ENCODE results near the gene OTP. TPM values are rescaled to one million over a fixed set of nuclear protein-coding genes. Genes with fewer than 3 reads are reported as not detected.
"Not testable (repeated sequence)": the region's sequence is repeated elsewhere in the genome, so short reads cannot be mapped to it uniquely, and the experiment has no call there.

The OTP gene
- total RNA-seq, 1 experiment from 2014 or later = not detected

DNA sequence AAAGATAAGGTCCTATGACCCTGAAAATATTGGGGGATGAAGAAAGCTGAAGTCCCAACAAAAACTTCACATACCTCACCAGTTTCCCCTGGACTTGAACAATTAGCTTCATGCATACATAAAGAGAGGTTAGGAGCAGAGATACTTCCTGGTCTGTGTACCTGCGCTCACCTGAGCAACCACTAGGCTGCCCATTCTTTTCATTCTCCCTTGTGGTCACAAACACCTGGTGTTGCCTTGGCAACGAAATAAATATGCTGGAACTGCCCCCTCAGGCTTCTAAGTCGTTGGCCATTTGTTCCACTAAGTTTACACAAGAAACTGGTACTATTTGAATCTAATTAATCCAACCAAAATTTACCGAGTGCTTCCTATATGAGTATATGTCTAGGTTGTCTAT is 18.1 kb downstream of the OTP start:
- no peaks in the 10 kb centered on the region for H4K20me1 ChIP-seq (ENCODE audit: low read length)
- TF ChIP-seq, protein P1, sequence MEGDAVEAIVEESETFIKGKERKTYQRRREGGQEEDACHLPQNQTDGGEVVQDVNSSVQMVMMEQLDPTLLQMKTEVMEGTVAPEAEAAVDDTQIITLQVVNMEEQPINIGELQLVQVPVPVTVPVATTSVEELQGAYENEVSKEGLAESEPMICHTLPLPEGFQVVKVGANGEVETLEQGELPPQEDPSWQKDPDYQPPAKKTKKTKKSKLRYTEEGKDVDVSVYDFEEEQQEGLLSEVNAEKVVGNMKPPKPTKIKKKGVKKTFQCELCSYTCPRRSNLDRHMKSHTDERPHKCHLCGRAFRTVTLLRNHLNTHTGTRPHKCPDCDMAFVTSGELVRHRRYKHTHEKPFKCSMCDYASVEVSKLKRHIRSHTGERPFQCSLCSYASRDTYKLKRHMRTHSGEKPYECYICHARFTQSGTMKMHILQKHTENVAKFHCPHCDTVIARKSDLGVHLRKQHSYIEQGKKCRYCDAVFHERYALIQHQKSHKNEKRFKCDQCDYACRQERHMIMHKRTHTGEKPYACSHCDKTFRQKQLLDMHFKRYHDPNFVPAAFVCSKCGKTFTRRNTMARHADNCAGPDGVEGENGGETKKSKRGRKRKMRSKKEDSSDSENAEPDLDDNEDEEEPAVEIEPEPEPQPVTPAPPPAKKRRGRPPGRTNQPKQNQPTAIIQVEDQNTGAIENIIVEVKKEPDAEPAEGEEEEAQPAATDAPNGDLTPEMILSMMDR (conservative IDR thresholded peaks at IDR 0.05; ENCODE audit: low read depth, low read length) = peak; percentile 45
- no peak for TF ChIP-seq EZH2phosphoT487 (IDR thresholded peaks at IDR 0.05; ENCODE audit: borderline replicate concordance, low read length)
- no peak for TF ChIP-seq EZH2 (IDR thresholded peaks at IDR 0.05; ENCODE audit: low read length, unreplicated experiment)
- ChIA-PET POLR2A (ENCODE audit: unreplicated experiment) (no interaction called here), CTCF (no interaction called here)
- no peaks in the 10 kb centered on the region for H3F3A ChIP-seq (ENCODE audit: low read length, unreplicated experiment)
- no peaks in the 10 kb centered on the region for H3K36me3 ChIP-seq (ENCODE audit: low read depth, low read length)
- H3K9ac ChIP-seq (ENCODE audit: low read length) = no peak overlapping the region
- H3K9me2 ChIP-seq (replicated peaks; ENCODE audit: low read length) = no peaks in the 10 kb centered on the region
- BruUV-seq (replicated peaks) = no TSS peak
- H3K27ac ChIP-seq (ENCODE audit: low read length) = no peak overlapping the region
- H3K4me3 ChIP-seq (ENCODE audit: low read length) = no peak overlapping the region
- H3K4me2 ChIP-seq (ENCODE audit: low read length) = no peak overlapping the region
- DNase-seq (peak; percentile 57), ATAC-seq (peak; percentile 51; the same call in 1 of the 2 replicates)
- H3K9me3 ChIP-seq (ENCODE audit: low read length) = no peaks in the 10 kb centered on the region
- intact Hi-C loops (cut with micrococcal nuclease) = no loop called here
- 0 out of 2 replicates have a peak, but pooled peaks cover 2% of the 10 kb centered on the region for H3K4me1 ChIP-seq (ENCODE audit: insufficient read depth, low read length)
- H2AFZ ChIP-seq (ENCODE audit: low read length) = no peak overlapping the region
- peaks cover 18% of the 10 kb centered on the region for H3K27me3 ChIP-seq (ENCODE audit: low read length)
- no peaks in the 10 kb centered on the region for H3K79me2 ChIP-seq (ENCODE audit: low read length)

DNA sequence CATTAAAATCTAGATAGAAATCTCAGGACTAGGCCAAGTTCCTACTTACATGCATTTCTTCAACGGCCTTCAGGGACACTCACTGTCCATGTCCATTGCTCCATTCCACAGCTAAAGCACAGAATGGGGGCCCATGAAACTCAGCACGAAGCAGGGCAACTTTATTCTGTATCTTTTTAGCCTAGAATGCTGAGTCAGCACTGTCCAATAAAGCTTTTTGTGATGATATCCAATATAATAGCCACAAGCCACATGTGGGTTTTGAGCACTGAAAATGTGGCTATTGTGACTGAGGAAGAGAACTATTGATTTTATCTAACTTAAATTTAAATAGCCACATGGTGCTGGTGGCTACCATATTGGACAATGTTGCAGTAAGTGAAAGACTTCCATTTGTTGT is 21.6 kb downstream of the OTP start:
- POLR2A ChIA-PET (ENCODE audit: unreplicated experiment) = no interaction called here
- H3F3A ChIP-seq (ENCODE audit: low read length, unreplicated experiment) = no peaks in the 10 kb centered on the region
- no peaks in the 10 kb centered on the region for H4K20me1 ChIP-seq (ENCODE audit: low read length)
- H3K9me3 ChIP-seq (ENCODE audit: low read length) = no peaks in the 10 kb centered on the region
- no peaks in the 10 kb centered on the region for H3K9me2 ChIP-seq (replicated peaks; ENCODE audit: low read length)
- H3K4me3 ChIP-seq (ENCODE audit: low read length) = no peak overlapping the region
- no peak overlapping the region for H2AFZ ChIP-seq (ENCODE audit: low read length)
- no peak overlapping the region for H3K4me2 ChIP-seq (ENCODE audit: low read length)
- no peak for TF ChIP-seq EZH2phosphoT487 (IDR thresholded peaks at IDR 0.05; ENCODE audit: borderline replicate concordance, low read length)
- TF ChIP-seq, protein P1 (conservative IDR thresholded peaks at IDR 0.05; ENCODE audit: low read depth, low read length) = no peak
- TF ChIP-seq EZH2 (IDR thresholded peaks at IDR 0.05; ENCODE audit: low read length, unreplicated experiment) = no peak
- ATAC-seq (no peak), DNase-seq (no peak)
- 0 out of 2 replicates have a peak, but pooled peaks cover 2% of the 10 kb centered on the region for H3K4me1 ChIP-seq (ENCODE audit: insufficient read depth, low read length)
- no peak overlapping the region for H3K27ac ChIP-seq (ENCODE audit: low read length)
- no peaks in the 10 kb centered on the region for H3K36me3 ChIP-seq (ENCODE audit: low read depth, low read length)
- no peaks in the 10 kb centered on the region for H3K79me2 ChIP-seq (ENCODE audit: low read length)
- intact Hi-C loops (cut with micrococcal nuclease) = no loop called here
- CTCF ChIA-PET = no interaction called here
- BruUV-seq (replicated peaks) = no TSS peak
- H3K9ac ChIP-seq (ENCODE audit: low read length) = no peak overlapping the region
- 0 out of 2 replicates have a peak, but pooled peaks cover 4% of the 10 kb centered on the region for H3K27me3 ChIP-seq (ENCODE audit: low read length)

GRCh38 chr5:77608927-77609326 is 29.6 kb downstream of the OTP start:
- DNase-seq; H3K36me3 ChIP-seq (ENCODE audit: low read depth, low read length); H3K4me3 ChIP-seq (ENCODE audit: low read length); H4K20me1 ChIP-seq (ENCODE audit: low read length); intact Hi-C loops (cut with micrococcal nuclease); H2AFZ ChIP-seq (ENCODE audit: low read length); H3K4me2 ChIP-seq (ENCODE audit: low read length); H3K9me3 ChIP-seq (ENCODE audit: low read length); BruUV-seq (replicated peaks); H3K27ac ChIP-seq (ENCODE audit: low read length); POLR2A ChIA-PET (ENCODE audit: unreplicated experiment); H3K27me3 ChIP-seq (ENCODE audit: low read length); CTCF ChIA-PET; H3K9me2 ChIP-seq (replicated peaks; ENCODE audit: low read length); H3K9ac ChIP-seq (ENCODE audit: low read length); H3K4me1 ChIP-seq (ENCODE audit: insufficient read depth, low read length); H3F3A ChIP-seq (ENCODE audit: low read length, unreplicated experiment); H3K79me2 ChIP-seq (ENCODE audit: low read length); ATAC-seq: not testable (repeated sequence)

All from PC-3 (cell line).